ENCODE results near the gene HDLBP.

Gene HDLBP

DNA sequence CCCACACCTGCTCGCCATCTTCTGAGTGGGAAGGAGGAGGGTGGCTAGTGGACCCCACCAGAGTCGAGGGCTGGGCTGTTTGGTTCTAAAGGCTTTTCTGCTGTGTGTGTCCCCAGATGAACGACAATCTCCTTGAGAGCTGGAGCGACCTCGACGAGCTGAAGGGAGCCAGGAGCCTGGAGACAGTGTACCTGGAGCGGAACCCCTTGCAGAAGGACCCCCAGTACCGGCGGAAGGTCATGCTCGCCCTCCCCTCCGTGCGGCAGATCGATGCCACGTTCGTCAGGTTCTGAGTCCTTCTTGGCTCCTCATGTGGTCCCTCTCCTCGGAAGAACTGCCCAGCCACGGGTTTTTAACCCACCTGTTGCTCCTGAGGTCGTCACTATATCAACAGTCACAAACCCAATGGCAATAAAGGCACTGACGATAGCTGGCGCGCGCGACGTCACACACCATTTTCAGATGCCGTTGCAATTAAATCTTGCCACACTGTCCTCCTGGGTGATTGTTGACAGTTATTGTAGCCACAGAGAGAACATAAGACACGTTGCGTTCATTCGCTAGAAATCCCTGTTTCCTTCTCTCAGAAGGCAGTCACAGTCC lies 132.8 kb downstream of the HDLBP start:
- TF ChIP-seq TAF1 (IDR thresholded peaks at IDR 0.05; ENCODE audit: borderline replicate concordance, insufficient read depth, low read length) (no peak), SIN3A (IDR thresholded peaks at IDR 0.05; ENCODE audit: borderline replicate concordance, insufficient read depth, low read length) (no peak), FOXP2 (optimal IDR thresholded peaks at IDR 0.05; ENCODE audit: borderline replicate concordance, extremely low read depth, extremely low read length, insufficient read depth) (no peak), POLR2AphosphoS5 (IDR thresholded peaks at IDR 0.05; ENCODE audit: low read depth, low read length) (no peak)
- TF ChIP-seq, protein P1, sequence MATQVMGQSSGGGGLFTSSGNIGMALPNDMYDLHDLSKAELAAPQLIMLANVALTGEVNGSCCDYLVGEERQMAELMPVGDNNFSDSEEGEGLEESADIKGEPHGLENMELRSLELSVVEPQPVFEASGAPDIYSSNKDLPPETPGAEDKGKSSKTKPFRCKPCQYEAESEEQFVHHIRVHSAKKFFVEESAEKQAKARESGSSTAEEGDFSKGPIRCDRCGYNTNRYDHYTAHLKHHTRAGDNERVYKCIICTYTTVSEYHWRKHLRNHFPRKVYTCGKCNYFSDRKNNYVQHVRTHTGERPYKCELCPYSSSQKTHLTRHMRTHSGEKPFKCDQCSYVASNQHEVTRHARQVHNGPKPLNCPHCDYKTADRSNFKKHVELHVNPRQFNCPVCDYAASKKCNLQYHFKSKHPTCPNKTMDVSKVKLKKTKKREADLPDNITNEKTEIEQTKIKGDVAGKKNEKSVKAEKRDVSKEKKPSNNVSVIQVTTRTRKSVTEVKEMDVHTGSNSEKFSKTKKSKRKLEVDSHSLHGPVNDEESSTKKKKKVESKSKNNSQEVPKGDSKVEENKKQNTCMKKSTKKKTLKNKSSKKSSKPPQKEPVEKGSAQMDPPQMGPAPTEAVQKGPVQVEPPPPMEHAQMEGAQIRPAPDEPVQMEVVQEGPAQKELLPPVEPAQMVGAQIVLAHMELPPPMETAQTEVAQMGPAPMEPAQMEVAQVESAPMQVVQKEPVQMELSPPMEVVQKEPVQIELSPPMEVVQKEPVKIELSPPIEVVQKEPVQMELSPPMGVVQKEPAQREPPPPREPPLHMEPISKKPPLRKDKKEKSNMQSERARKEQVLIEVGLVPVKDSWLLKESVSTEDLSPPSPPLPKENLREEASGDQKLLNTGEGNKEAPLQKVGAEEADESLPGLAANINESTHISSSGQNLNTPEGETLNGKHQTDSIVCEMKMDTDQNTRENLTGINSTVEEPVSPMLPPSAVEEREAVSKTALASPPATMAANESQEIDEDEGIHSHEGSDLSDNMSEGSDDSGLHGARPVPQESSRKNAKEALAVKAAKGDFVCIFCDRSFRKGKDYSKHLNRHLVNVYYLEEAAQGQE (IDR thresholded peaks at IDR 0.05; ENCODE audit: insufficient read depth in 1 of 2, low read depth in 2 of 2, low read length in 2 of 2): no peak

DNA sequence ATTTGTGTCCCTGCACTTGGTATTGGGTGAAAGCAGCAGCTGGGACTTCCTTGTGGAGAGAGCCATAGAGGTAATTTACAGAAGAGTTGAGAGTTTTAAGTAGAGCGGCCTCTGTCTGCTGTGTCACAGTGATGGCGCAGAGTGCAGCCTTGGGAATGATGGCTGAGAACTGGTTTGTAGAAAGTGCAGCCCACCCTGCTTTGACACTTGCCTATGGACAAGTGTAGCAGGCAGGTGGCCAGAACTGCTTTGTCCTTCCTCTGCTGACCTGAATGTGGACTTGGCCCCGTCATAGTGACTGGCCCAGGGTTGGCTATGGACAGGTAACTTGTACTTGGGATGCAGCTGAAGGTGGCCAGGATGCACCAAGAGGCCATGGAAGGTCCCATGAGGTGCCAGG lies 133.3 kb downstream of the HDLBP start:
- TF ChIP-seq, protein P1 (IDR thresholded peaks at IDR 0.05; ENCODE audit: insufficient read depth in 1 of 2, low read depth in 2 of 2, low read length in 2 of 2): no peak
- no peak for TF ChIP-seq FOXP2 (optimal IDR thresholded peaks at IDR 0.05; ENCODE audit: borderline replicate concordance, extremely low read depth, extremely low read length, insufficient read depth)
- no peak for TF ChIP-seq POLR2AphosphoS5 (IDR thresholded peaks at IDR 0.05; ENCODE audit: low read depth, low read length)
- no peak for TF ChIP-seq TAF1 (IDR thresholded peaks at IDR 0.05; ENCODE audit: borderline replicate concordance, insufficient read depth, low read length)
- no peak for TF ChIP-seq SIN3A (IDR thresholded peaks at IDR 0.05; ENCODE audit: borderline replicate concordance, insufficient read depth, low read length)

DNA sequence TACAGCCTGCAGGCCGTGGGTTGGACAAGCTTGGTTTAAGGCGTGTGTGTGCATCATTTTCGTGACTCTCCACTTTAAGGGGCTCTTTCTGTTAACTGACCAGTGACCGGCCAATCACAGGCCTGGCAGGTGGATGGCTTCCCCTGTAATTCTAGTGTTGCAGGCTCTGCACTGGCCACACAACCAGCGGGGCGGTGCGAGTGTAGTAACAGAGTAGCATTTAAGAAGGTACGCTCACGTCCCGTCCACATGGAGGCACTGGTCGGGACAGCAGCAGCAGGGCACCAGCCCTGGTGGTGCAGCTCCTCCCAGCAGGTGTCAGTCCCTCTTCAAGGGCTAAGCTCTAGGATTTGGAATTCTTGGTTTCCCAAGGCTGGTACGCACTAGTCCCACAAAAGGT lies 135.0 kb downstream of the HDLBP start:
- TF ChIP-seq TAF1 (IDR thresholded peaks at IDR 0.05; ENCODE audit: borderline replicate concordance, insufficient read depth, low read length) (no peak), POLR2AphosphoS5 (IDR thresholded peaks at IDR 0.05; ENCODE audit: low read depth, low read length) (no peak), FOXP2 (optimal IDR thresholded peaks at IDR 0.05; ENCODE audit: borderline replicate concordance, extremely low read depth, extremely low read length, insufficient read depth) (no peak), SIN3A (IDR thresholded peaks at IDR 0.05; ENCODE audit: borderline replicate concordance, insufficient read depth, low read length) (no peak)
- TF ChIP-seq, protein P1 (IDR thresholded peaks at IDR 0.05; ENCODE audit: insufficient read depth in 1 of 2, low read depth in 2 of 2, low read length in 2 of 2): no peak

DNA sequence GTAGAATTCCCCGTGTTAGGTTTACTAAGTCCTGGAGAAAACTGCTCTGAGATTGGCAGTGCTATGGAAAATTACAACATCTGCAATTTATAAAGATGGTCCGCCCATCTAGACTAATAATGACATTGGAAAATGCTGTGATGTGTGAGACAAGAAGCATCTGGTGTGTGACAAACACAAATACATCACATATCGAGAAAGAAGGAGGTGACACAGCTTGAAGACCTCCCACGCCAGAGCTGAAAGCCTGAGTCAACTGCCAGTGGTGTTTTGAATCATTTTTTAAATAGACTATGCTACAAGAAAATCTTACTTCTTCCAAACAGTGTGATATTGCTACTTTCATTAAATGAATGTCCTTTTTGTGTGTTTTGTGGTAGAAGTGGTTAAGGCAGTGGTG lies 135.6 kb downstream of the HDLBP start:
- no peak for TF ChIP-seq TAF1 (IDR thresholded peaks at IDR 0.05; ENCODE audit: borderline replicate concordance, insufficient read depth, low read length)
- no peak for TF ChIP-seq FOXP2 (optimal IDR thresholded peaks at IDR 0.05; ENCODE audit: borderline replicate concordance, extremely low read depth, extremely low read length, insufficient read depth)
- TF ChIP-seq SIN3A (IDR thresholded peaks at IDR 0.05; ENCODE audit: borderline replicate concordance, insufficient read depth, low read length): no peak
- TF ChIP-seq, protein P1 (IDR thresholded peaks at IDR 0.05; ENCODE audit: insufficient read depth in 1 of 2, low read depth in 2 of 2, low read length in 2 of 2): no peak
- no peak for TF ChIP-seq POLR2AphosphoS5 (IDR thresholded peaks at IDR 0.05; ENCODE audit: low read depth, low read length)

Measured in PFSK-1 (cell line).